ENCODE measurements around the gene REV1. TPM values are rescaled to one million over a fixed set of nuclear protein-coding genes. Genes with fewer than 3 reads are reported as not detected.

Gene REV1
- 23.6 and 25.6 TPM in 2 replicates for total RNA-seq

GRCh38 chr2:99489761-99490622 is at the start of gene REV1:
TSS of gene REV1 (minus strand) at chr2:99490017. CDS start at chr2:99464975, 25,042 bp downstream.

Other genes starting within 250 kb of the REV1 start
- not detected in 2 replicates for gene LYG2, start 234.4 kb downstream of the REV1 start, total RNA-seq
- gene LYG1, start 188.8 kb downstream of the REV1 start, total RNA-seq, result 0.16 and 0.34 TPM in 2 replicates
- 16.1 and 35.3 TPM in 2 replicates for gene TXNDC9, start 153.7 kb downstream of the REV1 start, total RNA-seq
- gene EIF5B, start 152.6 kb downstream of the REV1 start, total RNA-seq, result 19.1 and 22.2 TPM in 2 replicates